ENCODE results near the gene NEK7. TPM values are rescaled to one million over a fixed set of nuclear protein-coding genes. Genes with fewer than 3 reads are reported as not detected.
"Not testable (repeated sequence)": the region's sequence is repeated elsewhere in the genome, so short reads cannot be mapped to it uniquely, and the experiment has no call there.

The NEK7 gene
- total and polyA plus RNA-seq, 2 of the 8 experiments (the other 6 are each of a cell fraction or from before 2014, with no cell fraction given): 5.1 to 10.0 TPM

- H3K27ac ChIP-seq (ENCODE audit: low read depth, low read length); H3K9me3 ChIP-seq (ENCODE audit: insufficient read depth in 2 of 2, low read depth in 1 of 2, low read length in 1 of 2); H4K91ac ChIP-seq (replicated peaks; ENCODE audit: insufficient read length, low read length); H2BK20ac ChIP-seq (ENCODE audit: low read length); H3K4me1 ChIP-seq (replicated peaks in 1 of 4; ENCODE audit: control insufficient read depth in 3 of 4, insufficient read depth in 4 of 4, low read length in 3 of 4); H3K4ac ChIP-seq (replicated peaks; ENCODE audit: insufficient read length, low read depth, low read length); H2BK12ac ChIP-seq (ENCODE audit: low read depth, low read length); H4K8ac ChIP-seq (ENCODE audit: extremely low read depth, insufficient read depth, low read length); H4K5ac ChIP-seq (ENCODE audit: insufficient read length, low read depth, low read length); H3K79me2 ChIP-seq (ENCODE audit: control insufficient read depth in 1 of 2, insufficient read depth in 2 of 2, low read length in 2 of 2); H3K14ac ChIP-seq (ENCODE audit: insufficient read length); H2BK5ac ChIP-seq (ENCODE audit: low read depth, low read length); POLR2A ChIA-PET (ENCODE audit: partially characterized antibody); CTCF ChIA-PET (ENCODE audit: partially characterized antibody); H3K4me3 ChIP-seq (ENCODE audit: extremely low read depth in 1 of 4, insufficient read depth in 2 of 4, low read depth in 3 of 4, low read length in 4 of 4); H2BK15ac ChIP-seq (ENCODE audit: low read length); DNase-seq (ENCODE audit: low read depth in 1 of 2, low spot score in 2 of 2); H3K4me2 ChIP-seq (ENCODE audit: insufficient read depth in 1 of 2, low read depth in 2 of 2, low read length in 2 of 2); H3K79me1 ChIP-seq (ENCODE audit: low read depth, low read length); H3K36me3 ChIP-seq (ENCODE audit: control insufficient read depth in 2 of 4, insufficient read depth in 4 of 4, low read length in 3 of 4); H3K23ac ChIP-seq (ENCODE audit: insufficient read length); FAIRE-seq; H3K18ac ChIP-seq (ENCODE audit: extremely low read depth, low read length); H3K23me2 ChIP-seq (ENCODE audit: low read depth, low read length); H2BK120ac ChIP-seq (replicated peaks; ENCODE audit: low read depth, low read length); H2AFZ ChIP-seq (ENCODE audit: low read length); H3K9ac ChIP-seq (replicated peaks in 1 of 4; ENCODE audit: extremely low read depth in 1 of 4, low read depth in 3 of 4, low read length in 3 of 4); H4K20me1 ChIP-seq (replicated peaks in 1 of 2; ENCODE audit: control insufficient read depth in 1 of 2, insufficient read depth in 2 of 2, low read length in 2 of 2); H3K27me3 ChIP-seq (replicated peaks in 1 of 4; ENCODE audit: control insufficient read depth in 3 of 4, extremely low read depth in 1 of 4, insufficient read depth in 3 of 4, low read length in 3 of 4); H3K56ac ChIP-seq (replicated peaks; ENCODE audit: insufficient read length, low read depth, low read length); H2AK5ac ChIP-seq (ENCODE audit: low read depth, low read length): not testable (repeated sequence)
- 89% methylated on average over 3 of the region's 5 CpGs; no CpG with 5 or more reads in 1 of the 2 experiments for WGBS, 2 experiments (ENCODE audit: extremely low coverage in 1 of 2, insufficient coverage in 1 of 2, insufficient read length in 1 of 2, insufficient replicate concordance in 2 of 2, low coverage in 1 of 2, low lambda C conversion rate in 2 of 2, missing lambda C conversion rate in 1 of 2)
These were observed 70.2 kb downstream of the NEK7 start for GRCh38 chr1:198227010-198227409.

GRCh38 chr1:198227454-198227853 is 70.7 kb downstream of the NEK7 start:
- CTCF ChIA-PET (ENCODE audit: partially characterized antibody); H2AFZ ChIP-seq (ENCODE audit: low read length); H2BK12ac ChIP-seq (ENCODE audit: low read depth, low read length); H3K36me3 ChIP-seq (ENCODE audit: control insufficient read depth in 2 of 4, insufficient read depth in 4 of 4, low read length in 3 of 4); H4K91ac ChIP-seq (replicated peaks; ENCODE audit: insufficient read length, low read length); H3K27me3 ChIP-seq (replicated peaks in 1 of 4; ENCODE audit: control insufficient read depth in 3 of 4, extremely low read depth in 1 of 4, insufficient read depth in 3 of 4, low read length in 3 of 4); H4K8ac ChIP-seq (ENCODE audit: extremely low read depth, insufficient read depth, low read length); H2BK5ac ChIP-seq (ENCODE audit: low read depth, low read length); H4K5ac ChIP-seq (ENCODE audit: insufficient read length, low read depth, low read length); H3K4me1 ChIP-seq (replicated peaks in 1 of 4; ENCODE audit: control insufficient read depth in 3 of 4, insufficient read depth in 4 of 4, low read length in 3 of 4); H3K23me2 ChIP-seq (ENCODE audit: low read depth, low read length); H3K56ac ChIP-seq (replicated peaks; ENCODE audit: insufficient read length, low read depth, low read length); H2BK20ac ChIP-seq (ENCODE audit: low read length); H3K27ac ChIP-seq (ENCODE audit: low read depth, low read length); H4K20me1 ChIP-seq (replicated peaks in 1 of 2; ENCODE audit: control insufficient read depth in 1 of 2, insufficient read depth in 2 of 2, low read length in 2 of 2); H3K14ac ChIP-seq (ENCODE audit: insufficient read length); H3K4me2 ChIP-seq (ENCODE audit: insufficient read depth in 1 of 2, low read depth in 2 of 2, low read length in 2 of 2); H3K79me1 ChIP-seq (ENCODE audit: low read depth, low read length); H3K18ac ChIP-seq (ENCODE audit: extremely low read depth, low read length); H3K4ac ChIP-seq (replicated peaks; ENCODE audit: insufficient read length, low read depth, low read length); POLR2A ChIA-PET (ENCODE audit: partially characterized antibody); H2BK120ac ChIP-seq (replicated peaks; ENCODE audit: low read depth, low read length); H3K23ac ChIP-seq (ENCODE audit: insufficient read length); H3K9ac ChIP-seq (replicated peaks in 1 of 4; ENCODE audit: extremely low read depth in 1 of 4, low read depth in 3 of 4, low read length in 3 of 4); FAIRE-seq; H3K9me3 ChIP-seq (ENCODE audit: insufficient read depth in 2 of 2, low read depth in 1 of 2, low read length in 1 of 2); DNase-seq (ENCODE audit: low read depth in 1 of 2, low spot score in 2 of 2); H2AK5ac ChIP-seq (ENCODE audit: low read depth, low read length); H2BK15ac ChIP-seq (ENCODE audit: low read length); H3K79me2 ChIP-seq (ENCODE audit: control insufficient read depth in 1 of 2, insufficient read depth in 2 of 2, low read length in 2 of 2); H3K4me3 ChIP-seq (ENCODE audit: extremely low read depth in 1 of 4, insufficient read depth in 2 of 4, low read depth in 3 of 4, low read length in 4 of 4): not testable (repeated sequence)
- WGBS, 2 experiments (ENCODE audit: extremely low coverage in 1 of 2, insufficient coverage in 1 of 2, insufficient read length in 1 of 2, insufficient replicate concordance in 2 of 2, low coverage in 1 of 2, low lambda C conversion rate in 2 of 2, missing lambda C conversion rate in 1 of 2): 82% methylated on average over 2 of the region's 2 CpGs; no CpG with 5 or more reads in 1 of the 2 experiments

All from H1 (cell line).